Activated CD8-positive, alpha-beta memory T cell treated with anti-CD3 and anti-CD28 coated beads, Interleukin-2, amount 10 ng/mL, durations not matched to agents 7 days and 5 days (primary cell): ENCODE data around the gene TNS1. TPM values are rescaled to one million over a fixed set of nuclear protein-coding genes. Genes with fewer than 3 reads are reported as not detected.

Experiments used
- ATAC-seq: fragments of 150-1000 bp; cut with Tn5 transposase; one replicate; pipeline ENCODE4 v1.10.0; 2021; ENCODE audit warnings: moderate library complexity
- CTCF ChIA-PET: fragments of 350-600 bp; sonication (Branson Sonifier 250); formaldehyde crosslinking; loops from one replicate; lab custom pipeline; 2021; ENCODE audit warnings: antibody characterized with exemption; lab: Charles Lee
- DNase-seq: peaks from one replicate; pipeline ENCODE4 v3.0.0-alpha.2; 2020
- H3K27ac Mint-ChIP-seq: one replicate; pipeline ENCODE4 v1.8.0; 2021; ENCODE audit warnings: mild to moderate bottlenecking, mixed read lengths
- H3K27me3 Mint-ChIP-seq: one replicate; pipeline ENCODE4 v1.8.0; 2021; ENCODE audit warnings: mixed read lengths
- H3K36me3 Mint-ChIP-seq: one replicate; pipeline ENCODE4 v1.8.0; 2021; ENCODE audit warnings: mild to moderate bottlenecking, mixed read lengths
- H3K4me1 Mint-ChIP-seq: one replicate; pipeline ENCODE4 v1.8.0; 2021; ENCODE audit warnings: mixed read lengths
- H3K4me3 Mint-ChIP-seq: one replicate; pipeline ENCODE4 v1.8.0; 2021; ENCODE audit warnings: mild to moderate bottlenecking, moderate library complexity, mixed read lengths
- H3K9me3 Mint-ChIP-seq: one replicate; pipeline ENCODE4 v1.8.0; 2022; ENCODE audit warnings: low read depth, mixed read lengths
- total RNA-seq, 2 experiments: library from RNA; stranded (reverse); gene quantifications; one replicate each; pipeline ENCODE4 v1.2.3, GENCODE V29; 2021

Gene TNS1
- total RNA-seq, 2 experiments from 2014 or later: 1.4 to 4.4 TPM

- peaks cover 6% of the 10 kb centered on the region for H3K4me1 Mint-ChIP-seq
- peaks cover 2% of the 10 kb centered on the region for H3K9me3 Mint-ChIP-seq
- H3K4me3 Mint-ChIP-seq: no peak overlapping the region
- H3K27ac Mint-ChIP-seq: no peak overlapping the region
- H3K27me3 Mint-ChIP-seq: no peaks in the 10 kb centered on the region
- DNase-seq: no peak
- no peak for ATAC-seq
- CTCF ChIA-PET: interaction anchor here (1.1 to 4.1 kb wide), 2 partner anchors 11 to 15 kb away, joined by 3 to 30 read pairs; no protein-coding TSS in a partner anchor
- H3K36me3 Mint-ChIP-seq: peaks cover 2% of the 10 kb centered on the region
These were observed 202.2 kb downstream of the TNS1 start for GRCh38 chr2:217800433-217801114.

GRCh38 chr2:217799563-217800432 is 203.0 kb downstream of the TNS1 start:
- Mint-ChIP-seq H3K4me1 (peaks cover 5% of the 10 kb centered on the region), H3K27me3 (no peaks in the 10 kb centered on the region), H3K9me3 (no peaks in the 10 kb centered on the region), H3K4me3 (no peak overlapping the region), H3K36me3 (no peaks in the 10 kb centered on the region), H3K27ac (no peak overlapping the region)
- ATAC-seq (no peak), DNase-seq (peak; percentile 33)
- CTCF ChIA-PET: interaction anchor here (1.0 to 4.1 kb wide), 3 partner anchors 10 to 141 kb away, joined by 3 to 30 read pairs (median 3); no protein-coding TSS in a partner anchor

GRCh38 chr2:217798743-217799562 is 203.8 kb downstream of the TNS1 start:
- H3K27me3 Mint-ChIP-seq: no peaks in the 10 kb centered on the region
- H3K4me3 Mint-ChIP-seq: no peak overlapping the region
- DNase-seq (peak; percentile 39), ATAC-seq (no peak)
- peaks cover 5% of the 10 kb centered on the region for H3K4me1 Mint-ChIP-seq
- no peaks in the 10 kb centered on the region for H3K36me3 Mint-ChIP-seq
- no peaks in the 10 kb centered on the region for H3K9me3 Mint-ChIP-seq
- CTCF ChIA-PET: interaction anchor here (1.0 to 4.1 kb wide), 3 partner anchors 10 to 142 kb away, joined by 3 to 30 read pairs (median 6); no protein-coding TSS in a partner anchor
- no peak overlapping the region for H3K27ac Mint-ChIP-seq

- Mint-ChIP-seq H3K4me1 (peaks cover 5% of the 10 kb centered on the region), H3K9me3 (no peaks in the 10 kb centered on the region), H3K27me3 (no peaks in the 10 kb centered on the region), H3K4me3 (no peak overlapping the region), H3K36me3 (no peaks in the 10 kb centered on the region), H3K27ac (no peak overlapping the region)
- CTCF ChIA-PET: interaction anchor here (1.3 to 4.1 kb wide), 2 partner anchors 9 to 12 kb away, joined by 6 to 30 read pairs; no protein-coding TSS in a partner anchor
- peak; percentile 11 for DNase-seq
- ATAC-seq: no peak
These were observed 204.6 kb downstream of the TNS1 start for GRCh38 chr2:217798191-217798590.

- ATAC-seq: no peak
- no peaks in the 10 kb centered on the region for H3K27me3 Mint-ChIP-seq
- H3K27ac Mint-ChIP-seq: no peak overlapping the region
- H3K36me3 Mint-ChIP-seq: no peaks in the 10 kb centered on the region
- no peak overlapping the region for H3K4me3 Mint-ChIP-seq
- peak; percentile 39 for DNase-seq
- peaks cover 5% of the 10 kb centered on the region for H3K4me1 Mint-ChIP-seq
- CTCF ChIA-PET: interaction anchor here (4.1 to 4.4 kb wide), 2 partner anchors 8 to 12 kb away, joined by 27 to 30 read pairs; no protein-coding TSS in a partner anchor
- no peaks in the 10 kb centered on the region for H3K9me3 Mint-ChIP-seq
These were observed 205.1 kb downstream of the TNS1 start for GRCh38 chr2:217797661-217798069.

- peaks cover 5% of the 10 kb centered on the region for H3K4me1 Mint-ChIP-seq
- no peaks in the 10 kb centered on the region for H3K27me3 Mint-ChIP-seq
- H3K36me3 Mint-ChIP-seq: no peaks in the 10 kb centered on the region
- no peaks in the 10 kb centered on the region for H3K9me3 Mint-ChIP-seq
- no peak overlapping the region for H3K27ac Mint-ChIP-seq
- H3K4me3 Mint-ChIP-seq: no peak overlapping the region
- peak; percentile 33 for DNase-seq
- CTCF ChIA-PET: interaction anchor here (4.1 to 4.4 kb wide), 2 partner anchors 8 to 11 kb away, joined by 27 to 30 read pairs; no protein-coding TSS in a partner anchor
- ATAC-seq: no peak
These were observed 205.6 kb downstream of the TNS1 start for GRCh38 chr2:217797165-217797564.

- Mint-ChIP-seq H3K27ac (no peak overlapping the region), H3K9me3 (no peaks in the 10 kb centered on the region), H3K4me1 (peaks cover 9% of the 10 kb centered on the region), H3K27me3 (no peaks in the 10 kb centered on the region), H3K4me3 (no peak overlapping the region), H3K36me3 (no peaks in the 10 kb centered on the region)
- DNase-seq (peak; percentile 32), ATAC-seq (no peak)
- CTCF ChIA-PET: interaction anchor here (4.4 kb wide), 1 partner anchor 10 kb away, joined by 27 read pairs; no protein-coding TSS in a partner anchor
These were observed 206.9 kb downstream of the TNS1 start for GRCh38 chr2:217795706-217796465.

GRCh38 chr2:217795067-217795466 is 207.7 kb downstream of the TNS1 start:
- peaks cover 17% of the 10 kb centered on the region for H3K4me1 Mint-ChIP-seq

GRCh38 chr2:217794133-217794986 is 208.4 kb downstream of the TNS1 start:
- H3K27me3 Mint-ChIP-seq: no peaks in the 10 kb centered on the region
- H3K4me3 Mint-ChIP-seq: no peak overlapping the region
- DNase-seq: peak; percentile 36
- CTCF ChIA-PET: interaction anchor here (0.7 to 9.3 kb wide), 4 partner anchors 9 to 199 kb away, joined by 3 to 156 read pairs (median 56); no protein-coding TSS in a partner anchor
- no peak overlapping the region for H3K27ac Mint-ChIP-seq
- no peaks in the 10 kb centered on the region for H3K36me3 Mint-ChIP-seq
- no peaks in the 10 kb centered on the region for H3K9me3 Mint-ChIP-seq
- ATAC-seq: no peak
- peaks cover 17% of the 10 kb centered on the region for H3K4me1 Mint-ChIP-seq

More at GRCh38 chr2:217795067-217795466, 207.7 kb downstream of the TNS1 start:
- Mint-ChIP-seq H3K9me3 (no peaks in the 10 kb centered on the region), H3K36me3 (no peaks in the 10 kb centered on the region), H3K27ac (no peak overlapping the region), H3K27me3 (no peaks in the 10 kb centered on the region), H3K4me3 (no peak overlapping the region)
- ATAC-seq: no peak
- CTCF ChIA-PET: interaction anchor here (4.4 kb wide), 1 partner anchor 9 kb away, joined by 27 read pairs; no protein-coding TSS in a partner anchor
- DNase-seq: no peak

- H3K27ac Mint-ChIP-seq: no peak overlapping the region
- peak; percentile 36 for DNase-seq
- CTCF ChIA-PET: interaction anchor here (4.4 to 9.3 kb wide), 3 partner anchors 8 to 194 kb away, joined by 27 to 156 read pairs (median 85); no protein-coding TSS in a partner anchor
These were observed 209.1 kb downstream of the TNS1 start for GRCh38 chr2:217793566-217794132.

More at GRCh38 chr2:217793566-217794132, 209.1 kb downstream of the TNS1 start:
- ATAC-seq: no peak
- H3K27me3 Mint-ChIP-seq: no peaks in the 10 kb centered on the region
- no peaks in the 10 kb centered on the region for H3K9me3 Mint-ChIP-seq
- peaks cover 18% of the 10 kb centered on the region for H3K4me1 Mint-ChIP-seq
- no peaks in the 10 kb centered on the region for H3K36me3 Mint-ChIP-seq
- no peak overlapping the region for H3K4me3 Mint-ChIP-seq
